ENCODE measurements around the gene OTOS. TPM values are rescaled to one million over a fixed set of nuclear protein-coding genes. Genes with fewer than 3 reads are reported as not detected.

The OTOS gene
- total and polyA plus RNA-seq, 2 of the 4 experiments (the other 2 are of a cell fraction), result 0.34 TPM; not detected in 1

DNA sequence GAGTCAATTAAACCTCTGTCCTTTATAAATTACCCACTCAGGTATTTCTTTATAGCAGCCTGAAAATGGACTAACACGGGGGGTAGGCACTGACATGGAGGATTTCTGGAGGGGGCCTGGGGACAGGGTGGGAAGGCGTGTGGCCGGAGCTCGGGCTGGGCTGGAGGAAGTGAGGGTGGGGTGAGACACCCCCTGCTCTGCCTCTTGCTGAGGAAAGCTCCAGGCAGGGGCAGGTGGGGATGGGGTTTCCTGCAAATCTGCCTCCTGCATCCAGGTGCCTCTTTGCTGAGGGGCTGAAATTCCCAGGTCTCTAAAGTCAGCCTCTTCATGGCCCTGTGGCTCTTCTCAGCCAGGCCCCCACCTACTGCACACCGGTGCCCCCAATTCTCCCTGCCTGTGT, 25.7 kb upstream of the OTOS start:
- no peak for TF ChIP-seq CEBPB (IDR thresholded peaks at IDR 0.05; ENCODE audit: low read depth, low read length)
- TF ChIP-seq POLR2A (IDR thresholded peaks at IDR 0.05; ENCODE audit: low read depth, low read length), result no peak
- no peak for TF ChIP-seq RFX5 (IDR thresholded peaks at IDR 0.05; ENCODE audit: low read depth, low read length)
- TF ChIP-seq, protein P1, sequence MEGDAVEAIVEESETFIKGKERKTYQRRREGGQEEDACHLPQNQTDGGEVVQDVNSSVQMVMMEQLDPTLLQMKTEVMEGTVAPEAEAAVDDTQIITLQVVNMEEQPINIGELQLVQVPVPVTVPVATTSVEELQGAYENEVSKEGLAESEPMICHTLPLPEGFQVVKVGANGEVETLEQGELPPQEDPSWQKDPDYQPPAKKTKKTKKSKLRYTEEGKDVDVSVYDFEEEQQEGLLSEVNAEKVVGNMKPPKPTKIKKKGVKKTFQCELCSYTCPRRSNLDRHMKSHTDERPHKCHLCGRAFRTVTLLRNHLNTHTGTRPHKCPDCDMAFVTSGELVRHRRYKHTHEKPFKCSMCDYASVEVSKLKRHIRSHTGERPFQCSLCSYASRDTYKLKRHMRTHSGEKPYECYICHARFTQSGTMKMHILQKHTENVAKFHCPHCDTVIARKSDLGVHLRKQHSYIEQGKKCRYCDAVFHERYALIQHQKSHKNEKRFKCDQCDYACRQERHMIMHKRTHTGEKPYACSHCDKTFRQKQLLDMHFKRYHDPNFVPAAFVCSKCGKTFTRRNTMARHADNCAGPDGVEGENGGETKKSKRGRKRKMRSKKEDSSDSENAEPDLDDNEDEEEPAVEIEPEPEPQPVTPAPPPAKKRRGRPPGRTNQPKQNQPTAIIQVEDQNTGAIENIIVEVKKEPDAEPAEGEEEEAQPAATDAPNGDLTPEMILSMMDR (conservative IDR thresholded peaks at IDR 0.05; ENCODE audit: low read depth, low read length), result no peak
- TF ChIP-seq SMC3 (IDR thresholded peaks at IDR 0.05; ENCODE audit: low read depth, low read length), result no peak
- TF ChIP-seq RAD21 (IDR thresholded peaks at IDR 0.05; ENCODE audit: low read length), result no peak
- no peak for TF ChIP-seq RCOR1 (IDR thresholded peaks at IDR 0.05; ENCODE audit: insufficient replicate concordance, low read length)
- TF ChIP-seq CHD1 (IDR thresholded peaks at IDR 0.05; ENCODE audit: low read depth, low read length), result no peak
- TF ChIP-seq BHLHE40 (IDR thresholded peaks at IDR 0.05; ENCODE audit: low read depth, low read length), result no peak
- no peak for TF ChIP-seq MAZ (IDR thresholded peaks at IDR 0.05; ENCODE audit: borderline replicate concordance, low read depth, low read length)
- TF ChIP-seq, protein P2, sequence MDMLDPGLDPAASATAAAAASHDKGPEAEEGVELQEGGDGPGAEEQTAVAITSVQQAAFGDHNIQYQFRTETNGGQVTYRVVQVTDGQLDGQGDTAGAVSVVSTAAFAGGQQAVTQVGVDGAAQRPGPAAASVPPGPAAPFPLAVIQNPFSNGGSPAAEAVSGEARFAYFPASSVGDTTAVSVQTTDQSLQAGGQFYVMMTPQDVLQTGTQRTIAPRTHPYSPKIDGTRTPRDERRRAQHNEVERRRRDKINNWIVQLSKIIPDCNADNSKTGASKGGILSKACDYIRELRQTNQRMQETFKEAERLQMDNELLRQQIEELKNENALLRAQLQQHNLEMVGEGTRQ (IDR thresholded peaks at IDR 0.05; ENCODE audit: low read depth, low read length), result no peak
- POLR2A ChIA-PET (ENCODE audit: unreplicated experiment), result interaction anchor here (0.5 kb wide), 1 partner anchor 170 kb away, joined by 3 read pairs; no protein-coding TSS in a partner anchor
- H2BK5ac ChIP-seq (ENCODE audit: low read depth, low read length, poor library complexity, severe bottlenecking), result no peak overlapping the region
- no peaks in the 10 kb centered on the region for H4K20me1 ChIP-seq (ENCODE audit: insufficient read depth, low read length)
- WGBS, 2 experiments (ENCODE audit: extremely low coverage in 2 of 2, insufficient read length in 1 of 2), result no CpG with 5 or more reads among the region's 5 CpGs
- H2BK120ac ChIP-seq (ENCODE audit: low read depth, low read length), result no peak overlapping the region
- no peak overlapping the region for H3K18ac ChIP-seq (ENCODE audit: low read depth, low read length)
- no peak overlapping the region for H2AK5ac ChIP-seq (ENCODE audit: low read depth, low read length)
- no peaks in the 10 kb centered on the region for H3K36me3 ChIP-seq (ENCODE audit: control insufficient read depth, insufficient read depth, low read length)
- H3K4me1 ChIP-seq (ENCODE audit: control insufficient read depth, insufficient read depth, low read length), result peaks cover 3% of the 10 kb centered on the region; the same call in 1 of the 2 replicates
- no peak overlapping the region for H4K5ac ChIP-seq (ENCODE audit: low read depth, low read length)
- H2BK15ac ChIP-seq (ENCODE audit: low read depth, low read length), result no peak overlapping the region
- dilution Hi-C loops (cut with HindIII; ENCODE audit: low sequenced_read_pairs, unreplicated experiment), result no loop called here
- in situ Hi-C loops (cut with MboI; ENCODE audit: low sequenced_read_pairs), result no loop called here
- ATAC-seq (ENCODE audit: low read depth) (no peak), DNase-seq (no peak)
- H2AFZ ChIP-seq (replicated peaks; ENCODE audit: low read length, poor library complexity), result no peak overlapping the region
- H3K4me3 ChIP-seq (ENCODE audit: insufficient read depth, low read depth, low read length), result no peak overlapping the region
- H3K4me2 ChIP-seq (ENCODE audit: low read depth, low read length), result no peak overlapping the region
- H3K27ac ChIP-seq (ENCODE audit: insufficient read depth, low read length), result no peak overlapping the region
- no peak overlapping the region for H4K8ac ChIP-seq (ENCODE audit: low read depth in 2 of 2, low read length in 2 of 2)
- H3K14ac ChIP-seq (replicated peaks; ENCODE audit: low read depth, low read length), result no peak overlapping the region
- H2BK20ac ChIP-seq (ENCODE audit: low read depth, low read length), result no peak overlapping the region
- H2AK9ac ChIP-seq (replicated peaks; ENCODE audit: low read depth, low read length, poor library complexity), result no peak overlapping the region
- no peak overlapping the region for H3K4ac ChIP-seq (ENCODE audit: low read depth, low read length)
- no peaks in the 10 kb centered on the region for H3K9me1 ChIP-seq (ENCODE audit: insufficient read depth, low read length)
- H3K9me3 ChIP-seq (ENCODE audit: control insufficient read depth, insufficient read depth, low read length), result no peaks in the 10 kb centered on the region
- no peak overlapping the region for H3K56ac ChIP-seq (ENCODE audit: extremely low read depth, insufficient read depth, low read length)
- H3K27me3 ChIP-seq (ENCODE audit: control insufficient read depth, insufficient read depth, low read length), result peaks cover 28% of the 10 kb centered on the region; the same call in 1 of the 2 replicates
- no peak overlapping the region for H3K23ac ChIP-seq (ENCODE audit: low read depth, low read length)
- CTCF ChIA-PET, result no interaction called here
- H3K79me1 ChIP-seq (ENCODE audit: low read depth in 1 of 2, low read length in 2 of 2), result no peaks in the 10 kb centered on the region
- no peak overlapping the region for H4K91ac ChIP-seq (ENCODE audit: insufficient read depth, low read depth, low read length)
- no TSS peak for BruUV-seq (replicated peaks)
- no peak overlapping the region for H3K9ac ChIP-seq (ENCODE audit: low read depth, low read length)
- intact Hi-C loops (cut with micrococcal nuclease), result no loop called here

All from IMR-90 (cell line).